IMR-90 (cell line): ENCODE measurements around the gene RRN3. TPM values are rescaled to one million over a fixed set of nuclear protein-coding genes. Genes with fewer than 3 reads are reported as not detected.

ENCODE experiments used
- ATAC-seq: fragments of 200-7000 bp; cut with Tn5 transposase; 2 replicates; pipeline ENCODE4 v1.9.1; 2020; ENCODE audit warnings: low read depth, mild to moderate bottlenecking, moderate library complexity
- BruUV-seq: library from RNA; stranded (reverse); fragments of 400-500 nt; replicated peaks from 2 replicates; lab custom pipeline; 2021; lab: Mats Ljungman, UMichigan
- CTCF ChIA-PET: fragments of 300-600 bp; formaldehyde crosslinking; extraction: SDS; loops from one replicate; lab custom pipeline; 2021; ENCODE audit warnings: antibody characterized with exemption; lab: Yijun Ruan, JAX
- POLR2A ChIA-PET: fragments of 300-600 bp; sonication (Branson Sonifier 250); formaldehyde crosslinking; loops from one replicate; lab custom pipeline; 2022; ENCODE audit warnings: antibody characterized with exemption; ENCODE audit not compliant: unreplicated experiment; lab: Charles Lee
- DNase-seq: peaks from one replicate; pipeline ENCODE4 v3.0.0; 2013
- H2AFZ ChIP-seq: replicated peaks from 2 replicates; pipeline ENCODE3; 2013; ENCODE audit warnings: low read length, mild to moderate bottlenecking; ENCODE audit not compliant: poor library complexity
- H2AK5ac ChIP-seq: 2 replicates; pipeline ENCODE4 v1.6.1; 2013; ENCODE audit warnings: low read depth, low read length, inconsistent platforms
- H2AK9ac ChIP-seq: replicated peaks from 2 replicates; pipeline ENCODE3; 2013; ENCODE audit warnings: mild to moderate bottlenecking, low read depth, low read length, moderate library complexity; ENCODE audit not compliant: poor library complexity
- H2BK120ac ChIP-seq: 2 replicates; pipeline ENCODE4 v1.6.1; 2013; ENCODE audit warnings: low read depth, low read length, inconsistent platforms
- H2BK15ac ChIP-seq: 3 replicates; pipeline ENCODE4 v1.6.1; 2013; ENCODE audit warnings: low read depth, low read length, inconsistent platforms
- H2BK20ac ChIP-seq: 2 replicates; pipeline ENCODE4 v1.6.1; 2013; ENCODE audit warnings: low read depth, mild to moderate bottlenecking, inconsistent platforms, low read length, moderate library complexity
- H2BK5ac ChIP-seq: 2 replicates; pipeline ENCODE4 v1.6.1; 2013; ENCODE audit warnings: mild to moderate bottlenecking, low read depth, low read length, inconsistent platforms; ENCODE audit not compliant: poor library complexity, severe bottlenecking
- H3K14ac ChIP-seq: replicated peaks from 2 replicates; pipeline ENCODE4 v1.6.1; 2013; ENCODE audit warnings: low read depth, low read length, inconsistent platforms
- H3K18ac ChIP-seq: 2 replicates; pipeline ENCODE4 v1.6.1; 2013; ENCODE audit warnings: low read depth, low read length, control low read depth
- H3K23ac ChIP-seq: 2 replicates; pipeline ENCODE4 v1.6.1; 2013; ENCODE audit warnings: low read depth, low read length, inconsistent platforms
- H3K27ac ChIP-seq: 2 replicates; pipeline ENCODE4 v1.5.1; 2013; ENCODE audit warnings: mild to moderate bottlenecking, control low read depth, low read length; ENCODE audit not compliant: insufficient read depth
- H3K27me3 ChIP-seq: 2 replicates; pipeline ENCODE4 v1.6.1; 2013; ENCODE audit warnings: low read length; ENCODE audit not compliant: control insufficient read depth, insufficient read depth
- H3K36me3 ChIP-seq: 2 replicates; pipeline ENCODE4 v1.6.1; 2013; ENCODE audit warnings: low read length, mixed read lengths; ENCODE audit not compliant: control insufficient read depth, insufficient read depth
- H3K4ac ChIP-seq: 2 replicates; pipeline ENCODE4 v1.6.1; 2013; ENCODE audit warnings: low read depth, low read length, inconsistent platforms
- H3K4me1 ChIP-seq: 2 replicates; pipeline ENCODE4 v1.6.1; 2013; ENCODE audit warnings: low read length, mixed read lengths; ENCODE audit not compliant: control insufficient read depth, insufficient read depth
- H3K4me2 ChIP-seq: 2 replicates; pipeline ENCODE4 v1.6.1; 2013; ENCODE audit warnings: low read depth, mild to moderate bottlenecking, control low read depth, low read length, moderate library complexity
- H3K4me3 ChIP-seq: 2 replicates; pipeline ENCODE4 v1.5.1; 2013; ENCODE audit warnings: low read depth, mild to moderate bottlenecking, control low read depth, low read length, moderate library complexity; ENCODE audit not compliant: insufficient read depth
- H3K56ac ChIP-seq: 2 replicates; pipeline ENCODE4 v1.6.1; 2013; ENCODE audit warnings: low read length, inconsistent platforms; ENCODE audit not compliant: insufficient read depth; ENCODE audit errors: extremely low read depth
- H3K79me1 ChIP-seq, 2 experiments: 2 replicates each; pipeline ENCODE4 v1.6.1; 2013; ENCODE audit warnings: low read length in 2 of 2, inconsistent platforms in 1 of 2, low read depth in 1 of 2
- H3K9ac ChIP-seq: 2 replicates; pipeline ENCODE4 v1.6.1; 2013; ENCODE audit warnings: low read depth, low read length, control low read depth
- H3K9me1 ChIP-seq: 2 replicates; pipeline ENCODE4 v1.6.1; 2013; ENCODE audit warnings: low read length, inconsistent platforms; ENCODE audit not compliant: insufficient read depth
- H3K9me3 ChIP-seq: 2 replicates; pipeline ENCODE4 v1.6.1; 2013; ENCODE audit warnings: low read length; ENCODE audit not compliant: control insufficient read depth, insufficient read depth
- H4K20me1 ChIP-seq: 2 replicates; pipeline ENCODE4 v1.6.1; 2013; ENCODE audit warnings: low read length, inconsistent platforms; ENCODE audit not compliant: insufficient read depth
- H4K5ac ChIP-seq: 2 replicates; pipeline ENCODE4 v1.6.1; 2013; ENCODE audit warnings: mild to moderate bottlenecking, low read depth, low read length, control low read depth
- H4K8ac ChIP-seq, 2 experiments: 2 replicates each; pipeline ENCODE4 v1.6.1; 2013; ENCODE audit warnings: low read depth in 2 of 2, low read length in 2 of 2, control low read depth in 1 of 2, inconsistent platforms in 1 of 2
- H4K91ac ChIP-seq: 2 replicates; pipeline ENCODE4 v1.6.1; 2013; ENCODE audit warnings: low read depth, low read length, inconsistent platforms; ENCODE audit not compliant: insufficient read depth
- BHLHE40 ChIP-seq: fragments of 150-350 bp; IDR thresholded peaks from 2 replicates; pipeline ENCODE4 v1.6.1; 2016; ENCODE audit warnings: mild to moderate bottlenecking, low read depth, low read length
- CHD1 ChIP-seq: IDR thresholded peaks from 2 replicates; pipeline ENCODE4 v1.6.1; 2012; ENCODE audit warnings: low read depth, low read length, improper control_type of control experiment
- FOS ChIP-seq: fragments of 150-350 bp; IDR thresholded peaks from 2 replicates; pipeline ENCODE4 v1.6.1; 2016; ENCODE audit warnings: low read depth, low read length
- MAFK ChIP-seq: IDR thresholded peaks from 2 replicates; pipeline ENCODE4 v1.6.1; 2012; ENCODE audit warnings: low read depth, low read length, improper control_type of control experiment
- MAZ ChIP-seq: IDR thresholded peaks from 2 replicates; pipeline ENCODE4 v1.6.1; 2012; ENCODE audit warnings: low read depth, mild to moderate bottlenecking, low read length, improper control_type of control experiment, moderate library complexity, borderline replicate concordance
- MXI1 ChIP-seq: IDR thresholded peaks from 2 replicates; pipeline ENCODE4 v1.6.1; 2012; ENCODE audit warnings: low read depth, mild to moderate bottlenecking, low read length, moderate library complexity, borderline replicate concordance
- POLR2A ChIP-seq: IDR thresholded peaks from 2 replicates; pipeline ENCODE4 v1.6.1; 2012; ENCODE audit warnings: mild to moderate bottlenecking, low read depth, low read length
- RCOR1 ChIP-seq: IDR thresholded peaks from 2 replicates; pipeline ENCODE4 v1.6.1; 2012; ENCODE audit warnings: mild to moderate bottlenecking, low read length, improper control_type of control experiment; ENCODE audit not compliant: insufficient replicate concordance
- RFX5 ChIP-seq: IDR thresholded peaks from 2 replicates; pipeline ENCODE4 v1.8.0; 2012; ENCODE audit warnings: low read depth, mild to moderate bottlenecking, low read length, moderate library complexity
- WGBS, 2 experiments: methylation state at CpG; one replicate each; pipeline versions ENCODE4 v1.1.5 to v1.1.7; 2013; ENCODE audit warnings: missing lambda C conversion rate in 2 of 2; ENCODE audit not compliant: insufficient read length in 1 of 2; ENCODE audit errors: extremely low coverage in 2 of 2; 5-methylcytosine and 5-hydroxymethylcytosine counted together
- dilution Hi-C: fragments of 300-500 bp; cut with HindIII; formaldehyde crosslinking; loops from one replicate; pipeline ENCODE4 v1.14.3; 2018; ENCODE audit warnings: low sequenced_read_pairs; ENCODE audit not compliant: unreplicated experiment
- in situ Hi-C: fragments of 300-500 bp; cut with MboI; formaldehyde crosslinking; loops from 3 replicates; pipeline ENCODE4 v1.14.3; 2019; ENCODE audit warnings: low sequenced_read_pairs, inconsistent platforms, mixed read lengths
- intact Hi-C: fragments of 100-400 bp; cut with micrococcal nuclease; formaldehyde crosslinking; loops from 2 replicates; pipeline ENCODE4 v1.10.0; 2022
- polyA plus RNA-seq, 3 experiments: library from polyadenylated mRNA; depleted of rRNA; stranded (reverse); fragments of >200 nt; gene quantifications; 2 replicates each; pipeline ENCODE4 v1.2.3, GENCODE V29; 2012; ENCODE audit warnings: low replicate concordance in 1 of 3
- total RNA-seq: library from RNA; depleted of rRNA; stranded (reverse); fragments of >200 nt; gene quantifications from 2 replicates; pipeline ENCODE4 v1.2.3, GENCODE V29; 2012
- TF ChIP-seq, protein P1 (sequence below): fragments of 150-350 bp; IDR thresholded peaks from 2 replicates; pipeline ENCODE4 v1.6.1; 2016; ENCODE audit warnings: low read depth, mild to moderate bottlenecking, low read length, moderate library complexity, borderline replicate concordance
- TF ChIP-seq, protein P2 (sequence below): fragments of 150-350 bp; IDR thresholded peaks from 2 replicates; pipeline ENCODE4 v1.6.1; 2017; ENCODE audit warnings: mild to moderate bottlenecking, antibody characterized with exemption, low read length, low read depth
- TF ChIP-seq, protein P3 (sequence below): conservative IDR thresholded peaks from 2 replicates; pipeline ENCODE4 v1.5.1; 2012; ENCODE audit warnings: mild to moderate bottlenecking, low read depth, low read length, improper control_type of control experiment

The RRN3 gene
- total and polyA plus RNA-seq, 2 of the 4 experiments (the other 2 are of a cell fraction): 22.1 to 47.7 TPM

DNA sequence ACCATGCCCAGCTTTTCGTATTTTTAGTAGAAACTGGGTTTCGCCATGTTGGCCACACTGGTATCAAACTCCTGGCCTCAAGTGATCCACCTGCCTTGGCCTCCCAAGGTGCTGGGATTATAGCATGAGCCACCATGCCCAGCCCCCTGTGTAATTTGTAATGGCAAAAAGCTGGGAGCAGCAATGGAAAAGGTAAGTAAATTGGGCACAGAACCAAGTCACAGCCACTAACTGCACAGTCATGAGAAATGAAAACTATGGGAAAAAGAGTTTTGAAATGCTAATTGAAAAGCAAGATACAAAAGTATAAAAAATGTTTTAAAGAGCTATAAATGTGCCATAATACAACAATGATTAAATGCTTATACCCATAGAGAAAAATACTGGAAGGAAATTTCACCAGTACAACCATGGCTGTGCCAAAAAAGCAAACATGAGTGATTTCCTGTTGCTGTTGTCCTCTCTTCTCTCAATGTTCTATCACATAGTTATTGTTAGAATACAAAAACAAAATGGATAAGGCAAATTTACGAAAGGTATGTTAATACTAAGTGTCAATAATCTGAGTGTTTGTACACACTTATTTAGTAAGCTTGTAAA lies 44.4 kb downstream of the RRN3 start:
- no peak for ATAC-seq
- intact Hi-C loops: no loop called here
- 92% methylated on average over 2 of the region's 3 CpGs; no CpG with 5 or more reads in 1 of the 2 experiments for WGBS, 2 experiments
- no peak overlapping the region for H3K9ac ChIP-seq
- H3K4ac ChIP-seq: no peak overlapping the region
- no peak for DNase-seq
- H3K36me3 ChIP-seq: peaks cover 20% of the 10 kb centered on the region
- no peak overlapping the region for H3K23ac ChIP-seq
- no peak overlapping the region for H4K8ac ChIP-seq
- no peaks in the 10 kb centered on the region for H3K9me3 ChIP-seq
- H3K27me3 ChIP-seq: no peaks in the 10 kb centered on the region
- peaks cover 4% of the 10 kb centered on the region; the same call in 1 of the 2 replicates for H3K4me1 ChIP-seq
- H2BK120ac ChIP-seq: no peak overlapping the region
- H2BK20ac ChIP-seq: no peak overlapping the region
- no peak overlapping the region for H2BK5ac ChIP-seq
- H2AK9ac ChIP-seq: no peak overlapping the region
- in situ Hi-C loops: no loop called here
- no peak for TF ChIP-seq POLR2A
- TF ChIP-seq RFX5: no peak
- no peak for TF ChIP-seq MXI1
- no peak for TF ChIP-seq BHLHE40
- TF ChIP-seq, protein P1, sequence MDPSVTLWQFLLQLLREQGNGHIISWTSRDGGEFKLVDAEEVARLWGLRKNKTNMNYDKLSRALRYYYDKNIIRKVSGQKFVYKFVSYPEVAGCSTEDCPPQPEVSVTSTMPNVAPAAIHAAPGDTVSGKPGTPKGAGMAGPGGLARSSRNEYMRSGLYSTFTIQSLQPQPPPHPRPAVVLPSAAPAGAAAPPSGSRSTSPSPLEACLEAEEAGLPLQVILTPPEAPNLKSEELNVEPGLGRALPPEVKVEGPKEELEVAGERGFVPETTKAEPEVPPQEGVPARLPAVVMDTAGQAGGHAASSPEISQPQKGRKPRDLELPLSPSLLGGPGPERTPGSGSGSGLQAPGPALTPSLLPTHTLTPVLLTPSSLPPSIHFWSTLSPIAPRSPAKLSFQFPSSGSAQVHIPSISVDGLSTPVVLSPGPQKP: no peak
- no peak for TF ChIP-seq RCOR1
- no peak for TF ChIP-seq CHD1
- TF ChIP-seq MAFK: no peak
- TF ChIP-seq MAZ: no peak
- TF ChIP-seq FOS: no peak
- TF ChIP-seq, protein P2, sequence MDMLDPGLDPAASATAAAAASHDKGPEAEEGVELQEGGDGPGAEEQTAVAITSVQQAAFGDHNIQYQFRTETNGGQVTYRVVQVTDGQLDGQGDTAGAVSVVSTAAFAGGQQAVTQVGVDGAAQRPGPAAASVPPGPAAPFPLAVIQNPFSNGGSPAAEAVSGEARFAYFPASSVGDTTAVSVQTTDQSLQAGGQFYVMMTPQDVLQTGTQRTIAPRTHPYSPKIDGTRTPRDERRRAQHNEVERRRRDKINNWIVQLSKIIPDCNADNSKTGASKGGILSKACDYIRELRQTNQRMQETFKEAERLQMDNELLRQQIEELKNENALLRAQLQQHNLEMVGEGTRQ: no peak
- TF ChIP-seq, protein P3, sequence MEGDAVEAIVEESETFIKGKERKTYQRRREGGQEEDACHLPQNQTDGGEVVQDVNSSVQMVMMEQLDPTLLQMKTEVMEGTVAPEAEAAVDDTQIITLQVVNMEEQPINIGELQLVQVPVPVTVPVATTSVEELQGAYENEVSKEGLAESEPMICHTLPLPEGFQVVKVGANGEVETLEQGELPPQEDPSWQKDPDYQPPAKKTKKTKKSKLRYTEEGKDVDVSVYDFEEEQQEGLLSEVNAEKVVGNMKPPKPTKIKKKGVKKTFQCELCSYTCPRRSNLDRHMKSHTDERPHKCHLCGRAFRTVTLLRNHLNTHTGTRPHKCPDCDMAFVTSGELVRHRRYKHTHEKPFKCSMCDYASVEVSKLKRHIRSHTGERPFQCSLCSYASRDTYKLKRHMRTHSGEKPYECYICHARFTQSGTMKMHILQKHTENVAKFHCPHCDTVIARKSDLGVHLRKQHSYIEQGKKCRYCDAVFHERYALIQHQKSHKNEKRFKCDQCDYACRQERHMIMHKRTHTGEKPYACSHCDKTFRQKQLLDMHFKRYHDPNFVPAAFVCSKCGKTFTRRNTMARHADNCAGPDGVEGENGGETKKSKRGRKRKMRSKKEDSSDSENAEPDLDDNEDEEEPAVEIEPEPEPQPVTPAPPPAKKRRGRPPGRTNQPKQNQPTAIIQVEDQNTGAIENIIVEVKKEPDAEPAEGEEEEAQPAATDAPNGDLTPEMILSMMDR: no peak
- no peak overlapping the region for H2AK5ac ChIP-seq
- peaks cover 28 to 79% of the 10 kb centered on the region in 2 experiments for H3K79me1 ChIP-seq
- no peak overlapping the region for H2BK15ac ChIP-seq
- H3K27ac ChIP-seq: no peak overlapping the region
- no peak overlapping the region for H3K4me3 ChIP-seq
- ChIA-PET CTCF (no interaction called here), POLR2A (no interaction called here)
- H2AFZ ChIP-seq: no peak overlapping the region
- H3K56ac ChIP-seq: no peak overlapping the region
- no peak overlapping the region for H3K18ac ChIP-seq
- H4K20me1 ChIP-seq: peaks cover 28% of the 10 kb centered on the region
- peaks cover 11% of the 10 kb centered on the region for H3K9me1 ChIP-seq
- no peak overlapping the region for H3K4me2 ChIP-seq
- no peak overlapping the region for H3K14ac ChIP-seq
- no peak overlapping the region for H4K5ac ChIP-seq
- no peak overlapping the region for H4K91ac ChIP-seq
- BruUV-seq: no TSS peak
- dilution Hi-C loops: no loop called here
